Hepatocyte (in vitro differentiated cells): ENCODE measurements around the gene WNK2. TPM values are rescaled to one million over a fixed set of nuclear protein-coding genes. Genes with fewer than 3 reads are reported as not detected.

ENCODE experiments used
- DNase-seq: peaks from one replicate; pipeline ENCODE4 v3.0.0-alpha.2; 2016; ENCODE audit warnings: low spot score
- H2AFZ ChIP-seq: fragments of 200-600 bp; sonication (generic); 2 replicates; pipeline ENCODE4 v1.6.0; 2016; ENCODE audit warnings: antibody characterized with exemption, mild to moderate bottlenecking
- H3K27ac ChIP-seq: fragments of 200-600 bp; sonication (generic); 2 replicates; pipeline ENCODE4 v1.5.1; 2016; ENCODE audit warnings: mild to moderate bottlenecking
- H3K27me3 ChIP-seq: fragments of 200-600 bp; sonication (generic); 2 replicates; pipeline ENCODE4 v1.6.1; 2016
- H3K36me3 ChIP-seq: fragments of 200-600 bp; sonication (generic); replicated peaks from 2 replicates; pipeline ENCODE4 v1.5.1; 2016; ENCODE audit warnings: low read depth; ENCODE audit not compliant: insufficient read depth
- H3K4me1 ChIP-seq: fragments of 200-600 bp; sonication (generic); 2 replicates; pipeline ENCODE4 v1.5.1; 2016; ENCODE audit warnings: mild to moderate bottlenecking, moderate library complexity; ENCODE audit not compliant: insufficient read depth
- H3K4me2 ChIP-seq: fragments of 200-600 bp; sonication (generic); 2 replicates; pipeline ENCODE4 v1.6.0; 2016
- H3K4me3 ChIP-seq: fragments of 200-600 bp; sonication (generic); 2 replicates; pipeline ENCODE4 v1.5.1; 2016; ENCODE audit warnings: mild to moderate bottlenecking
- H3K79me2 ChIP-seq: fragments of 200-600 bp; sonication (generic); 2 replicates; pipeline ENCODE4 v1.6.0; 2017; ENCODE audit warnings: mild to moderate bottlenecking
- H3K9me2 ChIP-seq: fragments of 200-600 bp; sonication (generic); replicated peaks from 2 replicates; pipeline ENCODE4 v1.6.0; 2017; ENCODE audit warnings: mild to moderate bottlenecking; ENCODE audit not compliant: insufficient read depth
- H3K9me3 ChIP-seq: fragments of 200-600 bp; sonication (generic); 2 replicates; pipeline ENCODE4 v1.5.1; 2016; ENCODE audit warnings: low read depth, mild to moderate bottlenecking
- H4K20me1 ChIP-seq: fragments of 200-600 bp; sonication (generic); 2 replicates; pipeline ENCODE4 v1.6.0; 2016; ENCODE audit warnings: mild to moderate bottlenecking; ENCODE audit not compliant: insufficient read depth, poor library complexity, severe bottlenecking
- CTCF ChIP-seq: fragments of 200-600 bp; sonication (generic); IDR thresholded peaks from 2 replicates; pipeline ENCODE4 v1.5.1; 2016; ENCODE audit warnings: antibody characterized with exemption, mild to moderate bottlenecking; ENCODE audit not compliant: poor library complexity
- EZH2 ChIP-seq: fragments of 200-600 bp; sonication (generic); IDR thresholded peaks from 2 replicates; pipeline ENCODE4 v1.6.1; 2016; ENCODE audit warnings: antibody characterized with exemption, mild to moderate bottlenecking, borderline replicate concordance
- EZH2phosphoT487 ChIP-seq: fragments of 200-600 bp; sonication (generic); IDR thresholded peaks from one replicate; pipeline ENCODE4 v1.6.1; 2018; ENCODE audit warnings: antibody characterized with exemption, mild to moderate bottlenecking, low read depth, moderate library complexity; ENCODE audit not compliant: unreplicated experiment, severe bottlenecking
- WGBS: methylation state at CpG from one replicate; pipeline ENCODE4 v1.1.6; 2016; ENCODE audit warnings: low lambda C conversion rate; ENCODE audit errors: missing lambda C conversion rate; 5-methylcytosine and 5-hydroxymethylcytosine counted together
- polyA plus RNA-seq: library from polyadenylated mRNA; unstranded; fragments of >200 nt; fragmentation: Nextera tagmentation; extraction: Ambion mirVana; gene quantifications from 2 replicates; pipeline ENCODE4 v1.2.1, GENCODE V29; 2016
- total RNA-seq: library from RNA; depleted of rRNA; stranded (reverse); fragments of >200 nt; gene quantifications from 2 replicates; pipeline ENCODE4 v1.2.3, GENCODE V29; 2014

Gene WNK2
- total and polyA plus RNA-seq, 2 experiments from 2014 or later: 8.9 to 13.5 TPM

DNA sequence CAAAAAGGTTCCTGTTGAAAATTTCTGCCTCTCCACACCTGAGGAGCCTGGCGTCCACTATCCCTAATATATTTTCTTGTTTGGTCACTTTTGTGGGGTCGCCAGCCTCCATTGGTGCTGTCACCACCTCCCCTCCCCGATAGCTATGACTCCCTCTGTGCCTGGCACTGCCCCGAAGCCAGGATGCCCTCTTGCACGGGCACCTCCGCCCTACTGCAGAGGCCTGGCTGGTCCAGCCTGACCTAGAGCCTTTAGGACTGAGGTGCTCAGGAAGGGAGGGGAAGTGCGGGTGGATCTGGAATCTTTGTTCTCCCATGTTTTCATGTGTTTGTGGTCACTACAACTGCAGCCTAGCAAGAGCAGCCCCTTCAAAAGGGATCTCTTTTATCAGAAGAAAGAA, 62.6 kb downstream of the WNK2 start:
- Histone ChIP-seq H2AFZ (no peak overlapping the region), H3K4me1 (no peaks in the 10 kb centered on the region), H3K36me3 (no peaks in the 10 kb centered on the region), H3K4me2 (no peak overlapping the region), H3K27me3 (no peaks in the 10 kb centered on the region), H3K9me2 (no peaks in the 10 kb centered on the region), H3K27ac (no peak overlapping the region), H3K4me3 (no peak overlapping the region), H3K9me3 (no peaks in the 10 kb centered on the region), H3K79me2 (no peaks in the 10 kb centered on the region), H4K20me1 (no peaks in the 10 kb centered on the region)
- no peak for DNase-seq
- WGBS: 95% methylated on average over 7 of the region's 7 CpGs
- TF ChIP-seq EZH2phosphoT487 (no peak), EZH2 (no peak), CTCF (no peak)

DNA sequence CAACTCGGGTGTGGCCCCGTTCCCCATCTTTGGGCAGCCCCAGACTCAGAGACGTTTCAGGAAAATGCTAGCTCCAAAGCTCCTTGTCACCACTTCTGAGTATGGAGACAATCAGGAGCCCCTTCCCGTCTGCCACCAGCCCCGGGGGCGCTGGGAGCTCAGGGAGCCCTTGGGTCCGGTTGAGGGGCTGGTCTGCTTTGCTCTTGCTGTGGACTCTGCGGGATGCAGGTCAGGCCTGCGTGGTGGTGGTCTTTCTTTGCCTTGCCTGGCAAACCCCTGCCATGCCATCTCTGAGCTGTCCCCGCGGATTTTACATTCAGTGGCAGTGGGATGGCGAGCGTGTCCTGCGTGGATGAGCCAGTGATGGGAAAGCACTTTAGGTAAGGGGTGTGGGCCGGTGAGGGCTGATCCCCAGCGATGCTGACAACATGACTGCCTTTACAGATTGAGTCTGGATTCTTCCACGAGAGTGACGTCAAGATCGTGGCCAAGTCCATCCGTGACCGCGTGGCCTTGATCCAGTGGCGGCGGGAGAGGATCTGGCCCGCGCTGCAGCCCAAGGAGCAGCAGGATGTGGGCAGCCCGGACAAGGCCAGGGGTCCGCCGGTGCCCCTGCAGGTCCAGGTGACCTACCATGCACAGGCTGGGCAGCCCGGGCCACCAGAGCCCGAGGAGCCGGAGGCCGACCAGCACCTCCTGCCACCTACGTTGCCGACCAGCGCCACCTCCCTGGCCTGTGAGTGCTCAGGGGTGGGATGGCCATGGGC, 63.3 kb downstream of the WNK2 start:
- H2AFZ ChIP-seq: no peak overlapping the region
- no peaks in the 10 kb centered on the region for H4K20me1 ChIP-seq
- H3K27me3 ChIP-seq: no peaks in the 10 kb centered on the region
- 95% methylated on average over 34 of the region's 36 CpGs for WGBS
- no peak for DNase-seq
- H3K79me2 ChIP-seq: no peaks in the 10 kb centered on the region
- no peaks in the 10 kb centered on the region for H3K9me2 ChIP-seq
- no peaks in the 10 kb centered on the region for H3K4me1 ChIP-seq
- no peak overlapping the region for H3K4me2 ChIP-seq
- no peak overlapping the region for H3K27ac ChIP-seq
- TF ChIP-seq EZH2 (no peak), EZH2phosphoT487 (no peak), CTCF (no peak)
- H3K9me3 ChIP-seq: no peaks in the 10 kb centered on the region
- no peak overlapping the region for H3K4me3 ChIP-seq
- no peaks in the 10 kb centered on the region for H3K36me3 ChIP-seq

GRCh38 chr9:93247892-93248291, 64.0 kb downstream of the WNK2 start:
- Histone ChIP-seq H3K27me3 (no peaks in the 10 kb centered on the region), H3K36me3 (no peaks in the 10 kb centered on the region), H3K9me3 (no peaks in the 10 kb centered on the region), H3K79me2 (no peaks in the 10 kb centered on the region), H3K4me3 (no peak overlapping the region), H3K4me1 (no peaks in the 10 kb centered on the region), H2AFZ (no peak overlapping the region), H3K27ac (no peak overlapping the region), H4K20me1 (no peaks in the 10 kb centered on the region), H3K4me2 (no peak overlapping the region), H3K9me2 (no peaks in the 10 kb centered on the region)
- TF ChIP-seq EZH2: no peak
- no peak for TF ChIP-seq EZH2phosphoT487
- TF ChIP-seq CTCF: no peak
- no peak for DNase-seq
- 96% methylated on average over 8 of the region's 9 CpGs for WGBS
